NCI-H2196 treated with DMSO at 0.1 percent for 48 hours (cell line): ENCODE results near the gene ABI3BP.

Experiments used
- DNase-seq: peaks from one replicate; lab custom pipeline; 2025; ENCODE audit not compliant: unreplicated experiment; lab: John Stamatoyannopoulos, UW

Gene ABI3BP

GRCh38 chr3:100702980-100703345 lies 290.3 kb downstream of the ABI3BP start:
- no peak for DNase-seq

- no peak for DNase-seq
Observed at GRCh38 chr3:100702082-100702979, 290.9 kb downstream of the ABI3BP start.

- no peak for DNase-seq
Observed at GRCh38 chr3:100700708-100701107, 292.5 kb downstream of the ABI3BP start.
